Endothelial cell of umbilical vein (primary cell): ENCODE measurements around the gene MED16. TPM values are rescaled to one million over a fixed set of nuclear protein-coding genes. Genes with fewer than 3 reads are reported as not detected.

Experiments
- BruUV-seq: library from RNA; stranded (reverse); fragments of 400-500 nt; replicated peaks from 2 replicates; lab custom pipeline; 2021; lab: Mats Ljungman, UMichigan
- CTCF ChIA-PET: fragments of 300-600, 350-600 bp; sonication (Branson Sonifier 250); formaldehyde crosslinking; loops from one replicate; lab custom pipeline; 2021; ENCODE audit warnings: antibody characterized with exemption, inconsistent platforms; lab: Charles Lee
- POLR2A ChIA-PET: fragments of 300-600, 350-600 bp; sonication (Branson Sonifier 250); formaldehyde crosslinking; loops from one replicate; lab custom pipeline; 2021; ENCODE audit warnings: antibody characterized with exemption, inconsistent platforms; lab: Charles Lee
- DNase-seq: peaks from one replicate; pipeline ENCODE4 v3.0.0-alpha.2; 2011; ENCODE audit warnings: low read depth, low spot score
- FAIRE-seq: peaks from 2 replicates; lab custom pipeline; 2011; peaks lifted over from hg19 to GRCh38; lab: Jason Lieb, UNC
- H2AFZ ChIP-seq: 2 replicates; pipeline ENCODE4 v1.6.0; 2012; ENCODE audit warnings: low read depth, low read length, control low read depth, inconsistent platforms
- H3K27ac ChIP-seq: 2 replicates; pipeline ENCODE4 v1.5.1; 2011; ENCODE audit warnings: low read depth, mild to moderate bottlenecking, control low read depth, low read length, moderate library complexity; ENCODE audit not compliant: insufficient read depth
- H3K27me3 ChIP-seq, 2 experiments: 2 replicates each; pipeline versions ENCODE4 v1.6.0 to v1.6.1; 2011; ENCODE audit warnings: low read length in 2 of 2, mixed read lengths in 1 of 2; ENCODE audit not compliant: control insufficient read depth in 2 of 2, insufficient read depth in 2 of 2
- H3K36me3 ChIP-seq, 2 experiments: 2 replicates in 1 of 2; 3 replicates in 1 of 2; pipeline ENCODE4 v1.5.1; 2011; ENCODE audit warnings: low read length in 2 of 2, mild to moderate bottlenecking in 1 of 2, moderate library complexity in 1 of 2; ENCODE audit not compliant: control insufficient read depth in 2 of 2, insufficient read depth in 2 of 2; ENCODE audit errors: extremely low read depth in 1 of 2
- H3K4me1 ChIP-seq: 3 replicates; pipeline ENCODE4 v1.5.1; 2011; ENCODE audit warnings: mild to moderate bottlenecking, low read length; ENCODE audit not compliant: control insufficient read depth, insufficient read depth; ENCODE audit errors: extremely low read depth
- H3K4me2 ChIP-seq: 2 replicates; pipeline ENCODE4 v1.6.1; 2011; ENCODE audit warnings: low read length, control low read depth, mixed read lengths; ENCODE audit not compliant: insufficient read depth
- H3K4me3 ChIP-seq, 3 experiments: fragments of 200-600 bp in 1 of 3; sonication (generic), shearing (Covaris generic) in 1 of 3; replicated peaks in 1 of 3; 2 replicates each; pipeline ENCODE4 v1.5.1; 2011 to 2016; ENCODE audit warnings: control low read depth in 3 of 3, low read length in 3 of 3, mild to moderate bottlenecking in 2 of 3, inconsistent platforms in 1 of 3, low read depth in 1 of 3, moderate library complexity in 1 of 3; ENCODE audit not compliant: insufficient read depth in 1 of 3
- H3K79me2 ChIP-seq: 2 replicates; pipeline ENCODE4 v1.6.0; 2012; ENCODE audit warnings: low read length, inconsistent platforms; ENCODE audit not compliant: control insufficient read depth, insufficient read depth
- H3K9ac ChIP-seq: replicated peaks from 2 replicates; pipeline ENCODE3; 2011; ENCODE audit warnings: low read length, control low read depth; ENCODE audit not compliant: insufficient read depth; ENCODE audit errors: extremely low read depth
- H3K9me1 ChIP-seq: replicated peaks from 3 replicates; pipeline ENCODE4 v1.6.0; 2011; ENCODE audit warnings: mild to moderate bottlenecking, low read length; ENCODE audit not compliant: control insufficient read depth, insufficient read depth; ENCODE audit errors: extremely low read depth
- H3K9me3 ChIP-seq: replicated peaks from 2 replicates; pipeline ENCODE4 v1.5.1; 2012; ENCODE audit warnings: low read length, inconsistent platforms; ENCODE audit not compliant: control insufficient read depth, insufficient read depth
- H4K20me1 ChIP-seq: replicated peaks from 2 replicates; pipeline ENCODE3; 2011; ENCODE audit warnings: mild to moderate bottlenecking, low read length; ENCODE audit not compliant: control insufficient read depth, insufficient read depth; ENCODE audit errors: extremely low read depth
- CTCF ChIP-seq, 2 donors: IDR thresholded peaks; 1 replicate in 1 of 2; 2 replicates in 1 of 2; pipeline ENCODE4 v1.5.1; 2011; ENCODE audit warnings: low read length in 2 of 2, mild to moderate bottlenecking in 2 of 2, moderate library complexity in 2 of 2, control low read depth in 1 of 2, inconsistent platforms in 1 of 2, low read depth in 1 of 2; ENCODE audit not compliant: insufficient read depth in 1 of 2; ENCODE audit errors: extremely low read depth in 1 of 2
- EZH2 ChIP-seq: IDR thresholded peaks from 2 replicates; pipeline ENCODE4 v1.6.1; 2012; ENCODE audit warnings: borderline replicate concordance, low read depth, mild to moderate bottlenecking, moderate library complexity, low read length, inconsistent platforms; ENCODE audit not compliant: severe bottlenecking
- FOS ChIP-seq: IDR thresholded peaks from 2 replicates; pipeline ENCODE4 v1.6.1; 2011; ENCODE audit warnings: mild to moderate bottlenecking, low read length, moderate library complexity, borderline replicate concordance; ENCODE audit not compliant: insufficient read depth
- GATA2 ChIP-seq: IDR thresholded peaks from 2 replicates; pipeline ENCODE4 v1.7.0; 2011; ENCODE audit warnings: low read depth, mild to moderate bottlenecking, moderate library complexity, mixed read lengths, low read length; ENCODE audit not compliant: insufficient read length, insufficient read depth
- JUN ChIP-seq: IDR thresholded peaks from 2 replicates; pipeline ENCODE4 v1.6.1; 2011; ENCODE audit warnings: borderline replicate concordance, low read depth; ENCODE audit not compliant: insufficient read length, insufficient read depth
- MAX ChIP-seq: IDR thresholded peaks from 2 replicates; pipeline ENCODE4 v1.6.1; 2011; ENCODE audit not compliant: insufficient read depth, insufficient read length
- MYC ChIP-seq: IDR thresholded peaks from one replicate; pipeline ENCODE4 v1.6.1; 2011; ENCODE audit warnings: mild to moderate bottlenecking, low read depth, low read length
- POLR2A ChIP-seq: IDR thresholded peaks from 2 replicates; pipeline ENCODE4 v1.6.1; 2012; ENCODE audit warnings: low read depth, mild to moderate bottlenecking, control low read depth, low read length
- POLR2AphosphoS5 ChIP-seq: IDR thresholded peaks from 2 replicates; pipeline ENCODE4 v1.6.1; 2012; ENCODE audit warnings: low read depth, mild to moderate bottlenecking, control low read depth, low read length, moderate library complexity; ENCODE audit not compliant: insufficient read depth
- dilution Hi-C: fragments of 300-500 bp; cut with MboI; formaldehyde crosslinking; loops from one replicate; pipeline ENCODE4 v1.15.0; 2019; ENCODE audit warnings: low sequenced_read_pairs; ENCODE audit not compliant: extremely low pct_ligation_motif_present
- intact Hi-C: fragments of 100-400 bp; cut with micrococcal nuclease; formaldehyde crosslinking; loops from one replicate; pipeline ENCODE4 v1.10.0; 2022
- polyA plus RNA-seq, 4 experiments: library from polyadenylated mRNA; depleted of rRNA in 3 of 4; stranded (reverse) in 3 of 4; unstranded in 1 of 4; fragments of >200 nt; gene quantifications; 2 replicates each; pipeline versions ENCODE4 v1.2.1 to v1.2.3, GENCODE V29; 2011 to 2012; ENCODE audit warnings: missing spikeins in 1 of 4
- total RNA-seq: library from RNA; stranded (reverse); gene quantifications from 2 replicates; pipeline ENCODE4 v1.2.3, GENCODE V29; 2021

The MED16 gene
- total and polyA plus RNA-seq, 2 donors (not counting 3 experiments of a cell fraction or from before 2014, with no cell fraction given) = 63.1 to 66.5 TPM

DNA sequence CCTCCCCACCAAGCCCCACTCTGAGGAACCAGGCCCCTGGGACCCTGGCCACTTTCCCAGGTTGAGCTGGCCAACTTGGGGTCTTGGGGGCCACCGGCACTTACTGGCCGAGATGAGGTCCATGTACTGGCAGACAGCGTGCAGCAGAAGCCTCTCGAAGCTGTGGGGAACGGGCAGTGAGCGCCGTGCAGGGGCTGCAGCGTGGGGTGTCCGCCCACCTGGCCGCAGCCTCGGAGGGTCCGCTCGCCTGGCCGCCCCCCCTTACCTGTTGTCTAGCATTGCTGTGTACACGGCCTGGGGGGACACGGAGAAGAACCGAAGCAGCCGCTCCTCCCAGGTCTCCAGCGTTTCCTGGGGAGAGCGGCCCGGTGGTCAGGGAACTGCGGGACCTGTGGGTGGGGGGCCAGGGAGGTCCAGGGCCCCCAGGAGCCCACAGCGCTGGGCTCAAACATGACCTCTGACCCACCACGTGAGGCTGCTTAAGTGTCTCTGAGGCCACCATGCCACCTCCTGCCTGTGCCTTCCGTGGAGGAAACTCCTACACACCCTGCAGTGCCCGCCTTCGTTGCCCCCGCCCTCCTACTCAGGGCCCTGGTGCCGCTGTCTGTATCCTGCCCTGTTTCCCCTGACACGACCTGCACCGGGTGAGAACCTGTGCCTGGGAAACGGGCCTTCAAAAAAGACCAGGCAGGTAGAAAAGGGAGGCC, 6.5 kb upstream of the MED16 start:
- no peak overlapping the region for H3K4me3 ChIP-seq
- FAIRE-seq = no peak
- H3K27ac ChIP-seq = no peak overlapping the region
- CTCF ChIA-PET = interaction anchor here (0.5 kb wide), 1 partner anchor 154 kb away, joined by 3 read pairs; no protein-coding TSS in a partner anchor
- peaks cover 0 to 11% of the 10 kb centered on the region in 2 experiments for H3K36me3 ChIP-seq
- no peaks in the 10 kb centered on the region for H3K9me3 ChIP-seq
- dilution Hi-C loops = no loop called here
- DNase-seq = no peak
- H3K27me3 ChIP-seq = no peaks in the 10 kb centered on the region
- no peak overlapping the region for H2AFZ ChIP-seq
- no peaks in the 10 kb centered on the region for H3K4me1 ChIP-seq
- H3K4me2 ChIP-seq = no peak overlapping the region
- intact Hi-C loops = no loop called here
- POLR2A ChIA-PET = no interaction called here
- no TSS peak for BruUV-seq
- no peaks in the 10 kb centered on the region for H3K9me1 ChIP-seq
- TF ChIP-seq EZH2 = no peak
- no peak for TF ChIP-seq POLR2A
- TF ChIP-seq FOS = no peak
- TF ChIP-seq POLR2AphosphoS5 = no peak
- TF ChIP-seq MAX = no peak
- H4K20me1 ChIP-seq = no peaks in the 10 kb centered on the region
- H3K79me2 ChIP-seq = no peaks in the 10 kb centered on the region
- H3K9ac ChIP-seq = no peak overlapping the region

GRCh38 chr19:898663-899062, 5.7 kb upstream of the MED16 start:
- no peak overlapping the region for H3K4me3 ChIP-seq
- dilution Hi-C loops (no loop called here), intact Hi-C loops (no loop called here)
- H3K9ac ChIP-seq = no peak overlapping the region
- H3K27me3 ChIP-seq = no peaks in the 10 kb centered on the region
- ChIA-PET CTCF (no interaction called here), POLR2A (no interaction called here)
- no TSS peak for BruUV-seq
- DNase-seq (no peak), FAIRE-seq (no peak)
- no peaks in the 10 kb centered on the region for H3K79me2 ChIP-seq
- H3K36me3 ChIP-seq = peaks cover 0 to 11% of the 10 kb centered on the region in 2 experiments
- no peak overlapping the region for H3K27ac ChIP-seq
- H3K4me2 ChIP-seq = no peak overlapping the region
- no peaks in the 10 kb centered on the region for H4K20me1 ChIP-seq
- H2AFZ ChIP-seq = no peak overlapping the region
- no peaks in the 10 kb centered on the region for H3K9me1 ChIP-seq
- TF ChIP-seq POLR2AphosphoS5 (no peak), MYC (no peak), GATA2 (no peak), JUN (no peak), POLR2A (no peak), CTCF (IDR thresholded peaks at IDR 0.05; ENCODE audit: extremely low read depth in 1 of 2, insufficient read depth in 1 of 2, low read depth in 1 of 2, low read length in 2 of 2) (no peak), EZH2 (no peak)
- no peaks in the 10 kb centered on the region for H3K9me3 ChIP-seq
- H3K4me1 ChIP-seq = no peaks in the 10 kb centered on the region
